Pancreas (tissue), 10 donors: Measurements from ENCODE around the gene SS18L1. TPM values are rescaled to one million over a fixed set of nuclear protein-coding genes. Genes with fewer than 3 reads are reported as not detected.

ENCODE experiments used
- ATAC-seq, 4 donors: fragments of 200-7000 bp; cut with Tn5 transposase; one replicate each; pipeline versions ENCODE4 v1.8.0 to v1.9.1; 2020; ENCODE audit warnings: mild to moderate bottlenecking in 4 of 4, moderate library complexity in 4 of 4
- DNase-seq, 6 donors: peaks; one replicate each; pipeline ENCODE4 v3.0.0-alpha.2; 2020
- FAIRE-seq: peaks from 2 replicates; lab custom pipeline; 2012; peaks lifted over from hg19 to GRCh38; lab: Jason Lieb, UNC
- H3K27ac ChIP-seq, 4 donors: fragments of 200-600 bp; sonication (generic); 1 replicate in 3 of 4; 2 replicates in 1 of 4; pipeline versions ENCODE4 v1.5.0 to v1.8.0; 2020
- H3K27me3 ChIP-seq, 4 donors: fragments of 200-600 bp; one replicate each; pipeline ENCODE4 v1.8.0; 2021
- H3K36me3 ChIP-seq, 3 donors: fragments of 200-600 bp; sonication (generic) in 1 of 3; one replicate each; pipeline versions ENCODE4 v1.5.0 to v1.8.0; 2020 to 2021
- H3K4me1 ChIP-seq, 3 donors: fragments of 200-600 bp; one replicate each; pipeline ENCODE4 v1.8.0; 2021
- H3K4me3 ChIP-seq, 4 donors: fragments of 200-600 bp; sonication (generic) in 2 of 4; one replicate each; pipeline versions ENCODE4 v1.5.0 to v1.8.0; 2020 to 2021
- H3K9me3 ChIP-seq, 4 donors: fragments of 200-600 bp; one replicate each; pipeline ENCODE4 v1.8.0; 2021
- WGBS, 2 donors: extraction: QIAGEN DNeasy Blood & Tissue Kit; methylation state at CpG; one replicate each; pipeline ENCODE4 v1.1.7; 2013; 5-methylcytosine and 5-hydroxymethylcytosine counted together
- intact Hi-C, 3 donors: fragments of 100-400 bp; cut with DNase I; formaldehyde crosslinking; loops; one replicate each; pipeline versions ENCODE4 v1.11.1 to v1.14.2; 2022
- polyA plus RNA-seq, 2 donors: library from polyadenylated mRNA; stranded (reverse); fragments of 200-250 nt; gene quantifications; one replicate each; pipeline ENCODE4 v1.2.3, GENCODE V29; 2013
- total RNA-seq, 6 donors: library from RNA; stranded (reverse); fragmentation: NEBNext Ultra II Directional in 4 of 6; extraction: Animal tissue kit (Norgen Biotek cat#: 25700) in 4 of 6; gene quantifications; one replicate each; pipeline versions ENCODE4 v1.2.1 to v1.2.4, GENCODE V29; 2021 to 2023
- TF ChIP-seq, protein P1 (sequence below), 4 donors: fragments of 200-600 bp; sonication (generic) in 3 of 4; IDR thresholded peaks; one replicate each; pipeline versions ENCODE4 v1.5.0 to v1.8.0; 2021; ENCODE audit warnings: antibody characterized with exemption in 4 of 4
- donor health status: healthy with polysubstance abuse.
- donor health status: DM: no; HTN: no; CAD: no; lungs with moderate emphysema.
- donor health status: DM: no; HTN: no; CAD: no.
- donor health status: control.
- donor health status: control.
- donor health status: Bipolar disorder and iron deficiency.
- donor health status: DM: yes; HTN: yes; CAD: no.
- donor health status: DM: no; HTN: no; CAD: no.
- donor health status: DM: no; HTN: no; CAD: no.
- donor health status: DM: yes; HTN: yes; CAD: no.

SS18L1 gene
- total and polyA plus RNA-seq, 8 donors: 6.6 to 19.3 (median 8.4) TPM

GRCh38 chr20:62215020-62215990 is 71.7 kb downstream of the SS18L1 start:
- Histone ChIP-seq H3K36me3 (no peaks in the 10 kb centered on the region), H3K27me3 (no peaks in the 10 kb centered on the region), H3K4me3 (no peak overlapping the region), H3K27ac (no peak overlapping the region), H3K9me3 (no peaks in the 10 kb centered on the region), H3K4me1 (peaks cover 0 to under 1% (median under 1%) of the 10 kb centered on the region in 3 donors)
- TF ChIP-seq, protein P1, sequence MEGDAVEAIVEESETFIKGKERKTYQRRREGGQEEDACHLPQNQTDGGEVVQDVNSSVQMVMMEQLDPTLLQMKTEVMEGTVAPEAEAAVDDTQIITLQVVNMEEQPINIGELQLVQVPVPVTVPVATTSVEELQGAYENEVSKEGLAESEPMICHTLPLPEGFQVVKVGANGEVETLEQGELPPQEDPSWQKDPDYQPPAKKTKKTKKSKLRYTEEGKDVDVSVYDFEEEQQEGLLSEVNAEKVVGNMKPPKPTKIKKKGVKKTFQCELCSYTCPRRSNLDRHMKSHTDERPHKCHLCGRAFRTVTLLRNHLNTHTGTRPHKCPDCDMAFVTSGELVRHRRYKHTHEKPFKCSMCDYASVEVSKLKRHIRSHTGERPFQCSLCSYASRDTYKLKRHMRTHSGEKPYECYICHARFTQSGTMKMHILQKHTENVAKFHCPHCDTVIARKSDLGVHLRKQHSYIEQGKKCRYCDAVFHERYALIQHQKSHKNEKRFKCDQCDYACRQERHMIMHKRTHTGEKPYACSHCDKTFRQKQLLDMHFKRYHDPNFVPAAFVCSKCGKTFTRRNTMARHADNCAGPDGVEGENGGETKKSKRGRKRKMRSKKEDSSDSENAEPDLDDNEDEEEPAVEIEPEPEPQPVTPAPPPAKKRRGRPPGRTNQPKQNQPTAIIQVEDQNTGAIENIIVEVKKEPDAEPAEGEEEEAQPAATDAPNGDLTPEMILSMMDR (IDR thresholded peaks at IDR 0.05): no peak
- peak in 2 of 6 donors; percentile 25 to 61 for DNase-seq
- 65 to 73% methylated on average over 28 to 29 of the region's 29 CpGs for WGBS, 2 donors
- no peak for ATAC-seq
- intact Hi-C loops: no loop called here
- no peak for FAIRE-seq

GRCh38 chr20:62215991-62216635 is 72.5 kb downstream of the SS18L1 start:
- H3K9me3 ChIP-seq: no peaks in the 10 kb centered on the region
- TF ChIP-seq, protein P1 (IDR thresholded peaks at IDR 0.05): no peak
- H3K36me3 ChIP-seq: no peaks in the 10 kb centered on the region
- WGBS, 2 donors: 71 to 79% methylated on average over 36 to 40 of the region's 40 CpGs
- intact Hi-C loops: no loop called here
- no peak overlapping the region for H3K4me3 ChIP-seq
- ATAC-seq (no peak), DNase-seq (peak in 2 of 6 donors; percentile 23 to 60), FAIRE-seq (no peak)
- H3K4me1 ChIP-seq: peaks cover 6 to 7% (median 6%) of the 10 kb centered on the region in 3 donors
- no peak overlapping the region for H3K27ac ChIP-seq
- peaks cover 0 to 6% (median 0%) of the 10 kb centered on the region in 4 donors for H3K27me3 ChIP-seq

DNA sequence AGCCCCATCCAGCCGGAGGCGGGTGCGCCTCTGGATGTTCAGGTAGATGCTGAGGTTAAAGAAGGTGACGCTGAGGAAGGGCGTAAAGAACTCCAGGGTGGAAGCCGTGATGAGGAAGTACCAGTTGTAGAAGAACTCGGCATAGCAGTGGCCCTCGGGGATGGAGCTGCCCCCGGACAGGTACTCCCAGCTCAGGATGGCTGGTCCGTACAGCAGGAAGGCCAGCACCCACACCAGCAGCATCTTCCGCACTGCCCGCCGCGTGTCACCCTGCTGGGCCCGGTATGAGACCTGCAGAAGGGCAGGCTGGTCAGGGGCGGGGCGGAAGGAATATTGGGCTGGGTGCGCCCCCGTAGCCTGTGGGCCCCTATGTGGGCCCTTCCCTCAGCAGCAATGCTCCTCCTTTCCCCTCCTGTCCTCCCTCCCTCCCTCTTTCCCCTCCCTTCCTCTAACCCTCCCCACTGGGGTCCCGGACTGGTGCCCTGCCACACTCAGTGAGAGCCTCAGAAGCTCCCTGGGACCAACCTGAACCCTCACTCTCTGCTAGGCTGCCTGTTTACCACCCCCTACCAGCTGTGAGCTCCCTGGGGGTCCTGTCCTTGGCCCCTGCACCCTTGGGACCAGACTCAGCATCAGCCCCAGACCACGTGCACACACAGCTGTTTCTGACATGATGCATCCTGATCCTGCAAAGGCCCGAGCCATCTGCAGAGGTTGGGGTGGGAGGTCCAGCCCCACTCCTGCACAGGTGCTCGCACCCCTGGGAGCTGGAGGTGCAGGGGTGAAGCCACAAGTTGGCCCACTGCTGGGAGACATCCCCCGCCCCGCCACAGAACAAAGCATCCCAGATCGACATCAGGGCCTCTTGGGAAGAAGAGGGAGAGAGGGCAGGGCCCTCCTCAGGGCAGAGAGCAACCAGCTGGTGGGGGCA is 73.3 kb downstream of the SS18L1 start:
- DNase-seq (peak in 2 of 6 donors; percentile 15 to 66), FAIRE-seq (no peak), ATAC-seq (no peak)
- peaks cover 0 to 8% (median 0%) of the 10 kb centered on the region in 4 donors for H3K27me3 ChIP-seq
- no peak overlapping the region for H3K4me3 ChIP-seq
- no peaks in the 10 kb centered on the region for H3K36me3 ChIP-seq
- peaks cover 6 to 7% (median 6%) of the 10 kb centered on the region in 3 donors for H3K4me1 ChIP-seq
- no peaks in the 10 kb centered on the region for H3K9me3 ChIP-seq
- TF ChIP-seq, protein P1 (IDR thresholded peaks at IDR 0.05): no peak
- 72 to 74% methylated on average over 20 to 26 of the region's 26 CpGs for whole genome bisulfite sequencing, 2 donors
- no peak overlapping the region for H3K27ac ChIP-seq
- intact Hi-C loops: no loop called here

DNA sequence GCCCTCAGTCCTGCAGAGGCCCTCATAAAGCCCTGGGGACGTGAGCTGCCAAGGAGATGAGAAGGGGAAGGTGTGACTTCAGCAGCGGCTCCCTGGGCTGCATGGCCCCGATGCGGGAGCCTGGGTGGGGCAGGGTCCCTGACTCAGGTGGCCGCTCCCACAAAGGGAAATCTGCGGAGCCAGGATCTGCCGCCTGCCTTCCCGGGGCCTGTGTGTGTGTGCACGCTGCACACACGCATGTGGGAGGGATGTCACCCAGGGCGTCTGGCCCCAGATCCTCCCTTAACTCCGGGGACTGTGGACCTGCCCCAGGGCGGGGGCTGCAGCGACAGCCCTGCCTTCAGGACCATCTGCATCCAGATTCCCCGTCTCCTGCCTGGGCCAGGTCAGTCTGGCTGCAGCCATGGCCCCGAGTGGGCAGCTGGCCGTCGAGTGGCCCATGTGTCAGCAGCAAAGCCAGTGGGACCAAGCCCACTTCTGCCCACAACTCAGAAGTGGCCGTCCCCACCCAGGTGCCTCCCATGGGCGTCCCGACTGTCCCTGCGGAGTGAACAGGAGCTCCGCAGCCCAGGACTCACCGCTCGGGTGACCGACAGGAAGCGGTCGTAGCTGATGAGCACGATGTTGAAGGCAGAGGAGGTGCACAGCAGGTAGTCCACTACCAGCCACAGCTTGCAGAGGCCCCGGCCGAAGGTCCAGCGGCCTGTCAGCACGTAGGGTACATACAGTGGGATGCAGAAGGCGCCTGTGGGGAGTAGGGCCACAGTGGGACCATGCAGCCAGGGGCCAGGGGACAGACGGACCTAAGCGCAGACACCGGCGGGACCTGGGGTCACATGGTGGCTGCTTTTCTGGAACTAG is 74.6 kb downstream of the SS18L1 start:
- Histone ChIP-seq H3K4me3 (no peak overlapping the region), H3K36me3 (no peaks in the 10 kb centered on the region), H3K27ac (no peak overlapping the region), H3K4me1 (peaks cover 6 to 7% (median 6%) of the 10 kb centered on the region in 3 donors), H3K9me3 (no peaks in the 10 kb centered on the region), H3K27me3 (peaks cover 0 to 8% (median 0%) of the 10 kb centered on the region in 4 donors)
- ATAC-seq (no peak), DNase-seq (peak in 2 of 6 donors; percentile 21 to 70), FAIRE-seq (no peak)
- TF ChIP-seq, protein P1 (IDR thresholded peaks at IDR 0.05): no peak
- intact Hi-C loops: no loop called here
- 49 to 63% methylated on average over 38 of the region's 38 CpGs for WGBS, 2 donors
